ENCODE data around the gene ALDH7A1.
"Not testable (repeated sequence)": the region's sequence is repeated elsewhere in the genome, so short reads cannot be mapped to it uniquely, and the experiment has no call there.

Gene ALDH7A1

DNA sequence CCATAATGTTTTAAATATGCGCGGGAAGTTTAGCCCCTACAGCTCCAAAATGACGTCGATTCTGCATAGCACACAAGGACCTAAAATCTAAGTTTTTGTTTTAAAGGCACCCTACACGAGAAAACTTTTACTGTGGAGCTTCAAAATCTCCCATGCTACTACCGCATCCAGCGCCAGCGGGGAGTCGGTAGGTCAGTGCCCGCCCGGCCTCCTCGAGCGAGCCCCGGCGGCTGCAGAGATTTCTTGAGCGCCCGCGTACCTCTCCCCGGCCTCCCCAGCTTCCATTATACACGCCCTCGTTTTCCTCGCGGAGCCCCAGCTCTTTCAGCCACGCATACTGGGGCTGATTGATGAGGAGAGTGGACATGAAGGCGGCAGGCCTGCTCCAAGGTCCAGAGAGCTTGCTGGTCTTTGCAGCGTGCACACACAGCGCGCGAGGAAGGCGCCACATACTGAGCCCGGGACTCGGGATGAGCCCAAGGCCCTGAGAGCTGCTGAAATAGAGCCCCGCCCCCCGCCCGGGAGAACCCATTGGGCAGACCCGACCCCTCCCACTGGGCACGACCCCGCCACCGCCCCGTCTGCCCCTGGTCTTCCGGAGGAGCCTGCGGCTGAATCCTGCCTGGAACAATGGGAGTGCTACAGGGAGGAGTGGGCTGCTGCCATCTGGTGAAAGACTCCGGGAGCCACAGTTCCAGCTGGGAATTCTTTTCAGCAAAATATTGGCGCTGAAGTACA, at the start of gene ALDH7A1:
ALDH7A1 (minus strand) TSS at position 472 of the 738 bp plus-strand sequence; CDS start at position 451, 21 bp downstream.
- in situ Hi-C loops (cut with MboI; ENCODE audit: low sequenced_read_pairs) = no loop called here

- in situ Hi-C loops (cut with MboI; ENCODE audit: low sequenced_read_pairs) = no loop called here
These were observed 46.4 kb upstream of the ALDH7A1 start for GRCh38 chr5:126641387-126641786.

- in situ Hi-C loops (cut with MboI; ENCODE audit: low sequenced_read_pairs) = no loop called here
These were observed 45.8 kb upstream of the ALDH7A1 start for GRCh38 chr5:126640866-126641265.

DNA sequence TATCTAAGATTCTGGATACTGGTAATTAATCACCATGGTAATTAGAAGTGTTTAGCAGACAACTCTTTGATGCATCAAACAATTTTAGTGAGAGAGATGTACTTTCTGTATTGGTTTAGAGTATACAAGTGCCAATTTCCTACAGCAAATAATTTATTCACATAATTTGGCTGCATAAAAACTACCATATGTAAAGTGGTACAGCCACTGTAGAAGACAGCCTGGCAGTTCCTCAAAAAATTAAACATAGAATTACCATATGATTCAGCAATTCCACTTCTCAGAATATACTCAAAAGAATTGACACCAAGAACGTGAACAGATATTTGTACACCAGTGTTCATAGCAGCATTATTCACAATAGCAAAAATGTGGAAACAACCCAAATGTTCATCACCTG, 41.9 kb upstream of the ALDH7A1 start:
- in situ Hi-C loops (cut with MboI; ENCODE audit: low sequenced_read_pairs) = no loop called here

DNA sequence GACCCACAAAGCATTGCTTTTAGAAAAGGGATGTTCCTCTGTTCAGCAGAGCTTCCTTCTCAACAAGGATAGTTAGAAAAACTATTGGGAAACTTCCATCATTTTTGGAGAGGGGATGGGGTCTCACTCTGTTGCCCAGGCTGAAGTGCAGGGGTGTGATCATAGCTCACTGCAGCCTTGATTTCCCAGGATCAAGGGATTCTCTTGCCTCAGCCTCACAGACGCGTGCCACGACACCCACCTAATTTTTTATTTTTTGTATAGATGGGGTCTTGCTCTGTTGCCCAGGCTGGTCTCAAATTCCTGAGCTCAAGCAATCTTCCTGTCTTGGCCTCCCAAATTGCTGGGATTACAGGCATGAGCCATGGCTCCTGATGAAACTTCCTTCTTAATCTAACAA, 40.6 kb upstream of the ALDH7A1 start:
- in situ Hi-C loops (cut with MboI; ENCODE audit: low sequenced_read_pairs) = no loop called here

DNA sequence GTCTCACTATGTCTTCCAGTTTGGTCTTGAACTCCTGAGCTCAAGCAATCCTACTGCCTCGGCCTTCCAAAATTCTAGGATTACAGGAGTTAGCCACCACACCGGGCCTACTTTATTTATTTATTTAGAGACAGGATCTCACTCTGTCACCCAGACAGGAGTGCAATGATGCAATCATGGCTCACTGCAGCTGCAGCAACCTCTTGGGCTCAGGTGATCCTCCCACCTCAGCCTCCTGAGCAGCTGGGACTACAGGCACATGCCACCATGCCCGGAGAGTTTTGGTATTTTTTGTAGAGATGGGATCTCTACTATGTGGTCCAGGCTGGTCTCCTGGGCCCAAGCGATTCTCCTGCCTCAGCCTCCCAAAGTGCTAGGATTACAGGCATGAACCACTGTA, 38.5 kb upstream of the ALDH7A1 start:
- in situ Hi-C loops (cut with MboI; ENCODE audit: low sequenced_read_pairs) = no loop called here

GRCh38 chr5:126631920-126632319, 36.9 kb upstream of the ALDH7A1 start:
- in situ Hi-C loops (cut with MboI; ENCODE audit: low sequenced_read_pairs) = no loop called here

DNA sequence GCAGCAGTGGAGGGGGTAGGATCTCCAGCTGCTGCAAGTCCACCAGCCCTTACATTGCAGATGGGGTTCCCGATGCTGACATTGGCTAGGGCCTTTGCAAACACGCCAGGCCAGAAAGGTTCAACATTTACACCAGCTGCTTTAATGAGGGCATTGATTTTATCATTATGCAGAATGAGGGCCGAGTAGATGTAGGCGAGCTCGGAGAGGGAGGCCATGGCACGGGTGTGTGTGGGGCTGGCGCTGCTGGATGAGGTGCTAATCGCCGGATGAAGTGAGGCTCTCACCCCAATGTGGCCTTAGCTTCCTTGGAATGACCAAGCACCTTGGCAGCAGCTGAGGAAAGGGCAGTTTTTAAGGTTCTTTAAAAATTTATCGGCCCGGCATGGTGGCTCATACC, 33.1 kb upstream of the ALDH7A1 start:
- in situ Hi-C loops (cut with MboI; ENCODE audit: low sequenced_read_pairs) = no loop called here

- in situ Hi-C loops (cut with MboI; ENCODE audit: low sequenced_read_pairs) = no loop called here
These were observed 29.5 kb upstream of the ALDH7A1 start for GRCh38 chr5:126624534-126624933.

DNA sequence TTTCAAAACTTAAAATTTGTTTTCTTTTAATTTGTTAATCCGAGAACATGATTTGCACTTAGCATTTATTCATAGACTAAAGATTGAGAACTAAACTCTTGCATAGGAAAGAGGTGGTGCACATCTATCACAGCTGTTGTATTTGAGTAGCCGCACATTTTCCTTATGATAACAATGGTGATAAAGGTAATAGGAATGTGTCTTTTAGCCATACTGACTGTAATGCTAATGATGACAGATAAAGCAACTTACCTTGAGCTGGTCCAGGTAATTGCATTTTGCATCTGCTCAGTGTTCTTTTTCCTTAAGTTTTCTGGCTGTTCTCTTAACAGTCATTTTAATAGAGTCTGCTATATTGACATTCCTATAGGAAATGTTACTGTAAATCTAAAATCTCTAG, 24.8 kb upstream of the ALDH7A1 start:
- in situ Hi-C loops (cut with MboI; ENCODE audit: low sequenced_read_pairs) = no loop called here

DNA sequence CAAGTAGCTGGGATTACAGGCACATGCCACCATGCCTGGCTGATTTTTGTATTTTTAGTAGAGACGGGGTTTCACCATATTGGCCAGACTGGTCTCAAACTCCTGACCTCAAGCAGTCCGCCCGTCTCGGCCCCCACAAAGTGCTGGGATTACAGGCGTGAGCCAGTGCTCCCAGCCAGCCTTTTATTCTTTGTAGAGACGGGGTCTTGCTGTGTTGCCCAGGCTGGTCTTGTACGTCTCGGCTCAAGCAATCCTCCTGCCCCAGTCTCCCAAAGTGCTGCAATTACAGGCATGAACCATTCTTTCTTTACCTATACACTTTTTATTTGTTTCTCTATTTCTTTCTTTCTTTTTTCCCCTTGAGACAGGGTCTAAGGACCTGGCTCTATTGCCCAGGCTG, 22.6 kb upstream of the ALDH7A1 start:
- in situ Hi-C loops (cut with MboI; ENCODE audit: low sequenced_read_pairs) = not testable (repeated sequence)

- in situ Hi-C loops (cut with MboI; ENCODE audit: low sequenced_read_pairs) = no loop called here
These were observed 20.3 kb upstream of the ALDH7A1 start for GRCh38 chr5:126615286-126615685.

GRCh38 chr5:126613941-126614592, 19.0 kb upstream of the ALDH7A1 start:
- in situ Hi-C loops (cut with MboI; ENCODE audit: low sequenced_read_pairs) = no loop called here

DNA sequence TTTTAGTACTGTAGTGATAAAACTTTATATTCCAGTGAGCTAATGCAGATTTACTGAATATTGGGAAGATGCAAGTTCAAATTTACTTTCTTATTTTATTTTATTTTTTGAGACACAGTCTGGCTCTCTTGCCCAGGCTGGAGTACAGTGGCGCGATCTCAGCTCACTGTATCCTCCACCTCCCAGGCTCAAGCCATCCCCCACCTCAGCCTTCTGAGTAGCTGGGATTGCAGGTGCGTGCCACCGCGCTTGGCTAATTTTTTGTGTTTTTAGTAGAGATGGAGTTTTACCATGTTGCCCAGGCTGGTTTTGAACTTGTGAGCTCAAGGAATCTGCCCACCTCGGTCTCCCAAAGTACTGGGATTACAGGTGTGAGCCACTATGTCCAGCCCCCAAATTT, 15.6 kb upstream of the ALDH7A1 start:
- in situ Hi-C loops (cut with MboI; ENCODE audit: low sequenced_read_pairs) = no loop called here

DNA sequence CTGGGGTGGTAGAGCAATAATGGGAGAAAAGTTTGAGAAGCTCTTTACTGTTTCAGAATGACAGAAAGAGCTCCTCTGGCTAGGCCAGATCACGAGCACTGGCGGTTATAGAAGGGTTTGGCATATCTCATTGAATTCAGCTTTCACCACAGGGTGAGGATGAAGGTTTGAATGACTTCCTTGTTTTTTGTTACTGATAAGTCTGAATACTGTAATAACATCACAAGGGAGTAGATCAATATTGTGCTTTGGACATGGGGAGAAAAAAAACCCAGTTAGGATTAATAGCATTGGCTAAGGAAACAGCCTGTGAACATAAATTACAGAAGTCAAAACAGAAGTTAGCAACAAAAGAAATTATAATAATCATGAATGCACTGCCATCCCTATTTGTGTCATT, 15.1 kb upstream of the ALDH7A1 start:
- in situ Hi-C loops (cut with MboI; ENCODE audit: low sequenced_read_pairs) = no loop called here

GRCh38 chr5:126605525-126605924, 10.5 kb upstream of the ALDH7A1 start:
- in situ Hi-C loops (cut with MboI; ENCODE audit: low sequenced_read_pairs) = no loop called here

DNA sequence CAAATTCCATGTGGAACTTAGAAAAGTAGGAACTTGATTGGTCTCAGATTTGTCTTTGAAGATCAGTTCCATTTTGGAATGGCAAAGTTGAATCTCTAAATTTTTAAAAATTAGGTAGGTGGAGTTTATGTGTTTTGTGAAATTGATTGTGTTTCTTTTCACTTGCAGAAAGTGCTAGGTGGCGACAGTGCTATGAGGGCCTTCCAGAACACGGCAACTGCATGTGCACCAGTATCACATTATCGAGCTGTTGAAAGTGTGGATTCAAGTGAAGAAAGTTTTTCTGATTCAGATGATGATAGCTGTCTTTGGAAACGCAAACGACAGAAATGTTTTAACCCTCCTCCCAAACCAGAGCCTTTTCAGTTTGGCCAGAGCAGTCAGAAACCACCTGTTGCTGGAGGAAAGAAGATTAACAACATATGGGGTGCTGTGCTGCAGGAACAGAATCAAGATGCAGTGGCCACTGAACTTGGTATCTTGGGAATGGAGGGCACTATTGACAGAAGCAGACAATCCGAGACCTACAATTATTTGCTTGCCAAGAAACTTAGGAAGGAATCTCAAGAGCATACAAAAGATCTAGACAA, 8.5 kb upstream of the ALDH7A1 start:
- in situ Hi-C loops (cut with MboI; ENCODE audit: low sequenced_read_pairs) = no loop called here

DNA sequence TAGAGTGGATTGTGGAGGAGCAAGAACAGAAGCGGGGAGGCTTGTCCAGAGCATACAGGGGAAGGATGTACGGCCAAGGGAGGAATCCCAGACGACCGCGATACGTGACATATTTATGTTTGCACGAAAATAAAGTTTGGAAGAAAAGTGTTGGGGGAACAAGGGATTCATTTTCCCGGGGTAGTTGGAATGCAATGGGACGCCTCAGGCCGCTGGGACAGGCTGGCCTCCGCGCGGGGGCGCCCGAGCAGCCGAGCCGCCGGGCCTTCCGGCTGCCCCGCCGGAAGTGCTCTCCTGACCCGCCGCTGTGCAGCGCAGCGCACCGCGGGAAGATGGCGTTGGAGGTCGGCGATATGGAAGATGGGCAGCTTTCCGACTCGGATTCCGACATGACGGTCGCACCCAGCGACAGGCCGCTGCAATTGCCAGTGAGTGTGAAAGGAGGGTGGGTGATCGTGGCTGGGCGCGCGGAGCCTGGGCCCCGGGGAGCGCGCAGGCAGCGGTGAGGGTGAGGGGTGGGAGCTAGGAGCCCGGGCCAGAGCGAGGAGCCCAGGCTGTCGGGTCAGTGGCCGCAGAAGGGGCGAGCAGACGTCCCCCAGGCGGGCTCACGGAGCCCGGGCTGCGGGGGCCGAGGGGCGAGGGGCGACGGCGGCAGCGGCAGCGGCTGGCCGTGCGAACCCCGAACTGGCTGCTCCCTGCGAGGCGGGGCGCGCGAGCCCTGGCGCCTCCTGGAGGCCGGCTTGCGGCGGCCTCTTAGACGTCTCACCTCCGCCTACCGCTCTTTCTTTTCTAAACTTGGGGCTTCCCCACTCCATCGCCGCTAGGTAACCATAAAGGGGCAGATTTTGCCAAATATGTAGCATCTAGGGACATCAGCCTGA, 5.9 kb upstream of the ALDH7A1 start, which contains the start of gene PHAX:
PHAX (plus strand) TSS at position 317 of the 881 bp plus-strand sequence; CDS start at position 333, 16 bp downstream.
- in situ Hi-C loops (cut with MboI; ENCODE audit: low sequenced_read_pairs) = no loop called here

DNA sequence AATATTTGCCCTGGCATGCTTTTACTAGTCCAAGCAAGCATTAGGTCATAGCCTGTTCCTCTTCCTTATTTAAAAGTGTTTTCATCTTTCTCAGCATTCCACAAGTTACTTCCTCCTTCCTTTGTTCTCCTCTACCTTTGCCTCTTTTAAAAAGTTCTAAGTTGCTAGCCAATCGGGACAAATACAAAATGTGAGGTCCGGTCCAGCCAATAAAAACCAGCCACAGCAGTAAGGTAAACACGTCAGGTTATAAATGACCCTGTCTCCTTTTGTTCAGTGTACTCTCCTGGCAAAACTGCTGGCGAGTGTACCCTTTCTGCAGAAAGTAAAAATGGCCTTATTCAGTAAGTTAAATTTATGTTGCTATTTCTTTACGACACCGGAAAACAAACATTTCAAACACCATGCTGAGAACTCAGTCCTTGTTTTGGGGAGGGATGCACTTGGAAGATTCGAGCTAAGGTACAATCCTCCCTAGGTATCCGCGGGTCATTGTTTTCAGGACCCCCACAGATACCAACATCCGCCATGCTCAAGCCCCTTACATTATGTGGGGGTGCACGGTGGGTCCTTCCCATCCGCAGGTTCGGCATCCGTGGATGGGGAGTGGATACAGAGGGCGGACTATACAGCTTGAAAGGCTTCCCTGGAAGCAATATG, 5.1 kb upstream of the ALDH7A1 start:
- in situ Hi-C loops (cut with MboI; ENCODE audit: low sequenced_read_pairs) = not testable (repeated sequence)

DNA sequence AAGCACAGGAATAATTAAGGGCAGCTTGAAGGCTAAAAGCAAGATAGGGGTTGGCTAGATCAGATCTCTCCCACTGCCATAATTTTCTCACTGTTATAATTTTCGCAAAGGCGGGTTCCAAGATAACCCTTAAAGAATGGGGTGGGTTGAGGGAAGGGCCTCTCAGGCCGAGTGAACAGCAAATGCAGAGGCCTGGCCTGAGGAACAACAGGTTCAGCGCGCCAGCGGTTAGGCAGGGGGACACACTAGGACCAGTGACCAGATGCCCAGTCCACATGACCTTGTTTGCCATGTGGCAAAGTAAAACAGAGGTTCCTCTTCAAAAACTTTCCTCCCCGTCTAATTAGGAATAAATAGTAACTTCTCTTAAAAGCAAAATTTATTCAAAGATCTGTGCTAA, 4.5 kb upstream of the ALDH7A1 start:
- in situ Hi-C loops (cut with MboI; ENCODE audit: low sequenced_read_pairs) = no loop called here

GRCh38 chr5:126597156-126597555, 2.1 kb upstream of the ALDH7A1 start:
- in situ Hi-C loops (cut with MboI; ENCODE audit: low sequenced_read_pairs) = no loop called here

All from HL-60/S4 treated with phorbol 12-myristate 13-acetate at 8.2 ng/mL for 4 days and 3 days (cell line).